ENCODE data around the gene GRIP2.

GRIP2 gene
- 0 reads per million in 3 donors for total RNA-seq

GRCh38 chr3:14539742-14540491 lies at the start of gene GRIP2:
TSS of gene GRIP2 (minus strand) at chr3:14540342. CDS start at chr3:14540308, 34 bp downstream.
- no peaks in the 10 kb centered on the region for H3K9me3 ChIP-seq (ENCODE audit: control insufficient read depth, low read length)
- H3K27me3 ChIP-seq (replicated peaks; ENCODE audit: control insufficient read depth, insufficient read depth, low read length, poor library complexity, severe bottlenecking) = no peaks in the 10 kb centered on the region
- no peaks in the 10 kb centered on the region for H3K36me3 ChIP-seq (ENCODE audit: control insufficient read depth, insufficient read depth, low read length)
- no peak within 1 kb of the TSS for H3K4me3 ChIP-seq (ENCODE audit: insufficient read depth, low read depth, low read length, poor library complexity, severe bottlenecking)
- DNase-seq = no peak
- no peak within 1 kb of the TSS for H3K27ac ChIP-seq (ENCODE audit: insufficient read depth, low read length, poor library complexity, severe bottlenecking)
- H3K4me1 ChIP-seq (ENCODE audit: control insufficient read depth, insufficient read depth, low read length, poor library complexity, severe bottlenecking) = no peaks in the 10 kb centered on the region

- DNase-seq = no peak
- Histone ChIP-seq H3K9me3 (ENCODE audit: control insufficient read depth, low read length) (no peaks in the 10 kb centered on the region), H3K4me1 (ENCODE audit: control insufficient read depth, insufficient read depth, low read length, poor library complexity, severe bottlenecking) (no peaks in the 10 kb centered on the region), H3K36me3 (ENCODE audit: control insufficient read depth, insufficient read depth, low read length) (no peaks in the 10 kb centered on the region), H3K27ac (ENCODE audit: insufficient read depth, low read length, poor library complexity, severe bottlenecking) (no peak overlapping the region), H3K27me3 (replicated peaks; ENCODE audit: control insufficient read depth, insufficient read depth, low read length, poor library complexity, severe bottlenecking) (no peaks in the 10 kb centered on the region), H3K4me3 (ENCODE audit: insufficient read depth, low read depth, low read length, poor library complexity, severe bottlenecking) (no peak overlapping the region)
Measured at GRCh38 chr3:14588425-14589112, 48.4 kb upstream of the GRIP2 start.

GRCh38 chr3:14587740-14588360 lies 47.7 kb upstream of the GRIP2 start:
- Histone ChIP-seq H3K4me3 (ENCODE audit: insufficient read depth, low read depth, low read length, poor library complexity, severe bottlenecking) (no peak overlapping the region), H3K27me3 (replicated peaks; ENCODE audit: control insufficient read depth, insufficient read depth, low read length, poor library complexity, severe bottlenecking) (no peaks in the 10 kb centered on the region), H3K27ac (ENCODE audit: insufficient read depth, low read length, poor library complexity, severe bottlenecking) (no peak overlapping the region), H3K36me3 (ENCODE audit: control insufficient read depth, insufficient read depth, low read length) (no peaks in the 10 kb centered on the region), H3K9me3 (ENCODE audit: control insufficient read depth, low read length) (no peaks in the 10 kb centered on the region), H3K4me1 (ENCODE audit: control insufficient read depth, insufficient read depth, low read length, poor library complexity, severe bottlenecking) (no peaks in the 10 kb centered on the region)
- no peak for DNase-seq

- no peaks in the 10 kb centered on the region for H3K9me3 ChIP-seq (ENCODE audit: control insufficient read depth, low read length)
- no peaks in the 10 kb centered on the region for H3K36me3 ChIP-seq (ENCODE audit: control insufficient read depth, insufficient read depth, low read length)
- no peak overlapping the region for H3K4me3 ChIP-seq (ENCODE audit: insufficient read depth, low read depth, low read length, poor library complexity, severe bottlenecking)
- H3K27ac ChIP-seq (ENCODE audit: insufficient read depth, low read length, poor library complexity, severe bottlenecking) = no peak overlapping the region
- H3K4me1 ChIP-seq (ENCODE audit: control insufficient read depth, insufficient read depth, low read length, poor library complexity, severe bottlenecking) = no peaks in the 10 kb centered on the region
- H3K27me3 ChIP-seq (replicated peaks; ENCODE audit: control insufficient read depth, insufficient read depth, low read length, poor library complexity, severe bottlenecking) = no peaks in the 10 kb centered on the region
- no peak for DNase-seq
Measured at GRCh38 chr3:14586611-14587010, 46.5 kb upstream of the GRIP2 start.

GRCh38 chr3:14583548-14584091 lies 43.5 kb upstream of the GRIP2 start:
- DNase-seq = no peak
- no peaks in the 10 kb centered on the region for H3K27me3 ChIP-seq (replicated peaks; ENCODE audit: control insufficient read depth, insufficient read depth, low read length, poor library complexity, severe bottlenecking)
- H3K27ac ChIP-seq (ENCODE audit: insufficient read depth, low read length, poor library complexity, severe bottlenecking) = no peak overlapping the region
- H3K4me3 ChIP-seq (ENCODE audit: insufficient read depth, low read depth, low read length, poor library complexity, severe bottlenecking) = no peak overlapping the region
- no peaks in the 10 kb centered on the region for H3K9me3 ChIP-seq (ENCODE audit: control insufficient read depth, low read length)
- no peaks in the 10 kb centered on the region for H3K4me1 ChIP-seq (ENCODE audit: control insufficient read depth, insufficient read depth, low read length, poor library complexity, severe bottlenecking)
- H3K36me3 ChIP-seq (ENCODE audit: control insufficient read depth, insufficient read depth, low read length) = no peaks in the 10 kb centered on the region

GRCh38 chr3:14582045-14582410 lies 41.9 kb upstream of the GRIP2 start:
- no peaks in the 10 kb centered on the region for H3K27me3 ChIP-seq (replicated peaks; ENCODE audit: control insufficient read depth, insufficient read depth, low read length, poor library complexity, severe bottlenecking)
- DNase-seq = no peak
- no peak overlapping the region for H3K27ac ChIP-seq (ENCODE audit: insufficient read depth, low read length, poor library complexity, severe bottlenecking)
- no peaks in the 10 kb centered on the region for H3K9me3 ChIP-seq (ENCODE audit: control insufficient read depth, low read length)
- H3K4me1 ChIP-seq (ENCODE audit: control insufficient read depth, insufficient read depth, low read length, poor library complexity, severe bottlenecking) = no peaks in the 10 kb centered on the region
- H3K36me3 ChIP-seq (ENCODE audit: control insufficient read depth, insufficient read depth, low read length) = no peaks in the 10 kb centered on the region
- no peak overlapping the region for H3K4me3 ChIP-seq (ENCODE audit: insufficient read depth, low read depth, low read length, poor library complexity, severe bottlenecking)

- Histone ChIP-seq H3K36me3 (ENCODE audit: control insufficient read depth, insufficient read depth, low read length) (no peaks in the 10 kb centered on the region), H3K27ac (ENCODE audit: insufficient read depth, low read length, poor library complexity, severe bottlenecking) (no peak overlapping the region), H3K4me3 (ENCODE audit: insufficient read depth, low read depth, low read length, poor library complexity, severe bottlenecking) (no peak overlapping the region), H3K4me1 (ENCODE audit: control insufficient read depth, insufficient read depth, low read length, poor library complexity, severe bottlenecking) (no peaks in the 10 kb centered on the region), H3K9me3 (ENCODE audit: control insufficient read depth, low read length) (no peaks in the 10 kb centered on the region), H3K27me3 (replicated peaks; ENCODE audit: control insufficient read depth, insufficient read depth, low read length, poor library complexity, severe bottlenecking) (no peaks in the 10 kb centered on the region)
- DNase-seq = no peak
Measured at GRCh38 chr3:14581334-14582044, 41.3 kb upstream of the GRIP2 start.

- H3K9me3 ChIP-seq (ENCODE audit: control insufficient read depth, low read length) = no peaks in the 10 kb centered on the region
- no peak overlapping the region for H3K27ac ChIP-seq (ENCODE audit: insufficient read depth, low read length, poor library complexity, severe bottlenecking)
- no peaks in the 10 kb centered on the region for H3K27me3 ChIP-seq (replicated peaks; ENCODE audit: control insufficient read depth, insufficient read depth, low read length, poor library complexity, severe bottlenecking)
- no peaks in the 10 kb centered on the region for H3K4me1 ChIP-seq (ENCODE audit: control insufficient read depth, insufficient read depth, low read length, poor library complexity, severe bottlenecking)
- no peak for DNase-seq
- no peaks in the 10 kb centered on the region for H3K36me3 ChIP-seq (ENCODE audit: control insufficient read depth, insufficient read depth, low read length)
- H3K4me3 ChIP-seq (ENCODE audit: insufficient read depth, low read depth, low read length, poor library complexity, severe bottlenecking) = no peak overlapping the region
Measured at GRCh38 chr3:14577897-14578296, 37.8 kb upstream of the GRIP2 start.

- no peaks in the 10 kb centered on the region for H3K27me3 ChIP-seq (replicated peaks; ENCODE audit: control insufficient read depth, insufficient read depth, low read length, poor library complexity, severe bottlenecking)
- H3K9me3 ChIP-seq (ENCODE audit: control insufficient read depth, low read length) = no peaks in the 10 kb centered on the region
- H3K4me3 ChIP-seq (ENCODE audit: insufficient read depth, low read depth, low read length, poor library complexity, severe bottlenecking) = no peak overlapping the region
- H3K27ac ChIP-seq (ENCODE audit: insufficient read depth, low read length, poor library complexity, severe bottlenecking) = no peak overlapping the region
- DNase-seq = no peak
- H3K4me1 ChIP-seq (ENCODE audit: control insufficient read depth, insufficient read depth, low read length, poor library complexity, severe bottlenecking) = no peaks in the 10 kb centered on the region
- H3K36me3 ChIP-seq (ENCODE audit: control insufficient read depth, insufficient read depth, low read length) = no peaks in the 10 kb centered on the region
Measured at GRCh38 chr3:14576163-14576562, 36.0 kb upstream of the GRIP2 start.
